Vagina (tissue), 2 donors: ENCODE results near the gene MRPS15. TPM values are rescaled to one million over a fixed set of nuclear protein-coding genes. Genes with fewer than 3 reads are reported as not detected.
A peak's percentile ranks its signal among the peaks of the same experiment; 100 is the strongest.

ENCODE experiments used
- DNase-seq, 2 donors: peaks; one replicate each; pipeline ENCODE4 v3.0.0-alpha.2; 2017; ENCODE audit errors: extremely low spot score in 2 of 2
- H3K27ac ChIP-seq: fragments of 200-600 bp; sonication (generic); one replicate; pipeline ENCODE4 v1.5.1; 2019
- H3K27me3 ChIP-seq: fragments of 200-600 bp; sonication (generic); one replicate; pipeline ENCODE4 v1.5.1; 2019
- H3K36me3 ChIP-seq, 2 donors: fragments of 200-600 bp; sonication (generic); one replicate each; pipeline ENCODE4 v1.5.1; 2017 to 2019
- H3K4me1 ChIP-seq: fragments of 200-600 bp; sonication (generic); one replicate; pipeline ENCODE4 v1.5.1; 2019
- H3K4me3 ChIP-seq, 2 donors: fragments of 200-600 bp; sonication (generic); 1 replicate in 1 of 2; 2 replicates in 1 of 2; pipeline ENCODE4 v1.5.1; 2016 to 2019
- H3K9me3 ChIP-seq: fragments of 200-600 bp; sonication (generic); one replicate; pipeline ENCODE4 v1.5.1; 2019
- CTCF ChIP-seq, 3 experiments: fragments of 450-650 bp in 2 of 3; fragments of 200-600 bp in 1 of 3; sonication (generic) in 1 of 3; IDR thresholded peaks; one replicate each; pipeline ENCODE4 v1.5.1; 2017 to 2019; ENCODE audit warnings: antibody characterized with exemption in 3 of 3, mild to moderate bottlenecking in 2 of 3, moderate library complexity in 2 of 3
- POLR2A ChIP-seq, 2 donors: fragments of 450-650 bp; IDR thresholded peaks; one replicate each; pipeline ENCODE4 v1.6.1; 2017; ENCODE audit warnings: antibody characterized with exemption in 2 of 2, mild to moderate bottlenecking in 2 of 2, moderate library complexity in 2 of 2
- POLR2AphosphoS5 ChIP-seq, 2 donors: sonication (generic); formaldehyde crosslinking; IDR thresholded peaks; one replicate each; pipeline ENCODE4 v1.9.0; 2017; ENCODE audit warnings: antibody characterized with exemption in 2 of 2, mild to moderate bottlenecking in 2 of 2, low read depth in 1 of 2; ENCODE audit not compliant: insufficient read depth in 1 of 2
- intact Hi-C: fragments of 100-400 bp; cut with DNase I; formaldehyde crosslinking; loops from one replicate; pipeline ENCODE4 v1.15.1; 2023
- total RNA-seq: library from RNA; depleted of rRNA; stranded (reverse); fragments of >200 nt; gene quantifications from one replicate; pipeline ENCODE4 v1.2.3, GENCODE V29; 2016

The MRPS15 gene
- total RNA-seq, 1 donor from 2014 or later, result 54.0 TPM

GRCh38 chr1:36450270-36450918, 13.8 kb downstream of the MRPS15 start, which contains the start of gene OSCP1:
Gene OSCP1, minus strand, starts transcription at chr1:36450451. Its CDS starts 82 bp downstream, at chr1:36450369.
- Histone ChIP-seq H3K4me1 (peaks cover 25% of the 10 kb centered on the region), H3K4me3 (peak within 1 kb of the TSS; percentile 57 to 62), H3K9me3 (no peaks in the 10 kb centered on the region), H3K27ac (peak within 1 kb of the TSS; percentile 96), H3K36me3 (peaks cover 0 to 7% of the 10 kb centered on the region in 2 donors), H3K27me3 (no peaks in the 10 kb centered on the region)
- intact Hi-C loops, result no loop called here
- DNase-seq, result peak in 1 of 2 donors; percentile 98
- no peak for TF ChIP-seq CTCF (IDR thresholded peaks at IDR 0.05)
- TF ChIP-seq POLR2A (IDR thresholded peaks at IDR 0.05), result peak; percentile 66 to 93
- peak; percentile 93 to 99 for TF ChIP-seq POLR2AphosphoS5 (IDR thresholded peaks at IDR 0.05; ENCODE audit: insufficient read depth in 1 of 2, low read depth in 1 of 2)

- peaks cover 25% of the 10 kb centered on the region for H3K4me1 ChIP-seq
- DNase-seq, result no peak
- TF ChIP-seq POLR2AphosphoS5 (IDR thresholded peaks at IDR 0.05; ENCODE audit: insufficient read depth in 1 of 2, low read depth in 1 of 2), result no peak
- no peak for TF ChIP-seq POLR2A (IDR thresholded peaks at IDR 0.05)
- no peak for TF ChIP-seq CTCF (IDR thresholded peaks at IDR 0.05)
- no peaks in the 10 kb centered on the region for H3K27me3 ChIP-seq
- intact Hi-C loops, result no loop called here
- H3K36me3 ChIP-seq, result no peaks in the 10 kb centered on the region
- H3K9me3 ChIP-seq, result no peaks in the 10 kb centered on the region
- no peak overlapping the region for H3K27ac ChIP-seq
- H3K4me3 ChIP-seq, result no peak overlapping the region
Observed at GRCh38 chr1:36448530-36449056, 15.6 kb downstream of the MRPS15 start.

- DNase-seq, result no peak
- peaks cover 25% of the 10 kb centered on the region for H3K4me1 ChIP-seq
- H3K27ac ChIP-seq, result no peak overlapping the region
- no peaks in the 10 kb centered on the region for H3K9me3 ChIP-seq
- no peak overlapping the region for H3K4me3 ChIP-seq
- TF ChIP-seq CTCF (IDR thresholded peaks at IDR 0.05) (no peak), POLR2A (IDR thresholded peaks at IDR 0.05) (no peak), POLR2AphosphoS5 (IDR thresholded peaks at IDR 0.05; ENCODE audit: insufficient read depth in 1 of 2, low read depth in 1 of 2) (no peak)
- H3K36me3 ChIP-seq, result no peaks in the 10 kb centered on the region
- no peaks in the 10 kb centered on the region for H3K27me3 ChIP-seq
- intact Hi-C loops, result no loop called here
Observed at GRCh38 chr1:36447450-36447849, 16.7 kb downstream of the MRPS15 start.

GRCh38 chr1:36446746-36447145, 17.4 kb downstream of the MRPS15 start:
- intact Hi-C loops, result no loop called here
- H3K36me3 ChIP-seq, result no peaks in the 10 kb centered on the region
- TF ChIP-seq CTCF (IDR thresholded peaks at IDR 0.05), result no peak
- no peak for TF ChIP-seq POLR2A (IDR thresholded peaks at IDR 0.05)
- no peak for TF ChIP-seq POLR2AphosphoS5 (IDR thresholded peaks at IDR 0.05; ENCODE audit: insufficient read depth in 1 of 2, low read depth in 1 of 2)
- H3K27ac ChIP-seq, result no peak overlapping the region
- H3K9me3 ChIP-seq, result no peaks in the 10 kb centered on the region
- H3K4me1 ChIP-seq, result peaks cover 25% of the 10 kb centered on the region
- DNase-seq, result no peak
- H3K27me3 ChIP-seq, result no peaks in the 10 kb centered on the region
- H3K4me3 ChIP-seq, result no peak overlapping the region

- TF ChIP-seq CTCF (IDR thresholded peaks at IDR 0.05) (no peak), POLR2AphosphoS5 (IDR thresholded peaks at IDR 0.05; ENCODE audit: insufficient read depth in 1 of 2, low read depth in 1 of 2) (no peak), POLR2A (IDR thresholded peaks at IDR 0.05) (no peak)
- Histone ChIP-seq H3K4me3 (no peak overlapping the region), H3K9me3 (no peaks in the 10 kb centered on the region), H3K27ac (no peak overlapping the region), H3K4me1 (peaks cover 25% of the 10 kb centered on the region), H3K27me3 (no peaks in the 10 kb centered on the region), H3K36me3 (no peaks in the 10 kb centered on the region)
- DNase-seq, result no peak
- intact Hi-C loops, result no loop called here
Observed at GRCh38 chr1:36446271-36446670, 17.9 kb downstream of the MRPS15 start.
